ENCODE data around the gene ZBTB3. TPM values are rescaled to one million over a fixed set of nuclear protein-coding genes. Genes with fewer than 3 reads are reported as not detected.
"Not testable (repeated sequence)": the region's sequence is repeated elsewhere in the genome, so short reads cannot be mapped to it uniquely, and the experiment has no call there.

ZBTB3 gene
- total RNA-seq, 1 donor from 2014 or later, result 11.7 TPM

DNA sequence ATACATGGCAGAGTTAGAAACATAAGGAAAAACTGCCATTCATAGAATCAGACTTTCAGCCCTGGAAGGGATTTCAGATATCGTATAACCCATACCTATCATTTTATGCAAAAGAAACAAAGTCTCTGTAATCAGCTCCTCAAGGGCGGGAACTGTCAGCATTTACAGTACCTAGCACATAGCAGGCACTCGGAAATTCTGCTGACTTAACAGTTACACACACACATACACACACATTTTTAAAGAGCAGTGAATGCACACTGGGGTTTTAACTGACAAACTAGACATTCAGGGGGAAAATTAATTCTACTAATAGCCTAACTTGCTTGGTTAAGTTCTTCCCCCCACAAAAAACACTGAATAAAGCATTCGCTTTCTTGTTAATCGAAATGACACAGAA, 37.8 kb downstream of the ZBTB3 start:
- no peak for DNase-seq (ENCODE audit: low read depth in 2 of 2)

DNA sequence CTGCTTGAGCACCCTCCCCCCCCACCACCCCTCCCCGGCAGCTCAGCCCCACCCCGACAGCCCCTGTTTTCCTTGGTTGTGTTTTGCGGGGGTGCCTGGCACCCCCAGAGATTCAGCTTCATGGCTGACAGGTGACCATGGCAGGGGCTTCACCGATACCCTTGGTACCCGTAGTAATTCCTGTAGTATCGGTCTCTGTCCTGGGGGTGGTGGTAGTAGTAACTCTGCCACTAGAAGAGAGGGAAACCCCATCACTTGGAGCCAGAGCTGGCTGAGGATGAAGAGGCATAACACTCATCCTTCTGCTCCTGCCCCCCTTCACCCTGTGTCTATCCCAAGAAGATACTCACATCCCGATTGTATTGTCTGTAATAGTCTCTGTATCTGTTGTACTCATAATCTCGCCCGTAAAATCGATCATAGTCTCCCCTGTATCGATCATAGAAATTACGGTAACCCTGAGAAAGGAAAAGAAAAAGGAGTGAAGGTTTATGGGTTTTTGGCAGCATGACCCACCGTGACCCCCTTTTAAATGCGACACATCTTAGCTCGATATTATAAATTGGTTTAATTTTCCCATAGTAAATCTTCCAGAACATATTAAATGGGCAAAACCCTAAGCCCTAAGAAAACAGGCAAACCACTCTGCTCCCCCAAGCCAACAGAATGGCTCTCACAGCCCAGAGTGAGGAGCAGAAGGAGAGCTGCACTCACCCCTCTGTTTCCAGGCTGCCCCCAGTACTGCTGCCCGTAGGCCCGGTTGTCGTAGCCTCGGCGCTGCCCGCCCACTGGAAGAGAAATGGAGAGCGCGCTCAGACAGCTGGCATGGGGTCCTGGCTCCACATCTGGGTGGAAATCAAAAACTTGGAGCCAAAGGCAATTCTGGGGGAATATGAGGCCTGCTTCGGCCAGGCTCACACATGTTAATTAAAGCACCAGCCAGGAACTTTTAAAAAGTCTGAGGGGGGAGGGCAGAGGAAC, 38.5 kb downstream of the ZBTB3 start:
- no peak for DNase-seq (ENCODE audit: low read depth in 2 of 2)

DNA sequence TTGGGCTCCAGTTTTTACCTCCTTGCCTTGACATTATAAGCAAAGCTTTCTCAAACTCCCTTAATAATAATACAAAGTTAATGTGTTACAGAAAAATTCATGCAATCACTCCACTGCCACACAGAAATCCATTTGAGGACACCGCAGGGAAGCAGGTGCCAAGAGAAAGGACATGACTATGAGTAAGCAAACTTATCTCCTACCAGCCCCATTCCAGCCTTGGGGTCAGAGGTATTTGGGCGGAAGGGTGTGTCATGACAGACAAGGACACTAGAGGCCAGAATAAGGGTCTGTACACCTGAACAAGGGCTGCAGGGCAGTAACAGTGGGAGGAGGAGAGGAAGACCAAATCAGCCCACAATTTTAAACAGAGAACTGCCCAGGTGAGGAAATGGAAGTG, 40.6 kb downstream of the ZBTB3 start:
- no peak for DNase-seq (ENCODE audit: low read depth in 2 of 2)

DNA sequence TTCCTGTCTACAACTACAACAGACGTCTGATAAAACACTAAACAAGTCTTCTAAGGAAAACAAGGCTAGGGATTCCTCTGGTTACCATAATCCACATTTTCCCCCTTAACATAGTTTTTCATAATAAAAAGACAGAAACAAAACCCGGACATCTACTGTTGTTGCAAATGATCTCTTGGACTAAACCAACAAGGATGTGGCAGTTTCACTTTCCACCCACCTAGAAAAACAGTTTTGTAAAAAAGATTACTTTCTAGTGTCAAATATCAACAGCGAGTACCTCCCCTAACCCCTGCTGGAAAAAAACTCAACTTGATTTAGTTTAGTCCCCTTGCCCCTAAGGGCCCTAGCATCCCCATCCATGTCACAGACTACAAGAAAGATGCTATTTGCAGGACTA, 41.1 kb downstream of the ZBTB3 start:
- DNase-seq (ENCODE audit: low read depth in 2 of 2), result peak in 1 of 2 donors; percentile 49

DNA sequence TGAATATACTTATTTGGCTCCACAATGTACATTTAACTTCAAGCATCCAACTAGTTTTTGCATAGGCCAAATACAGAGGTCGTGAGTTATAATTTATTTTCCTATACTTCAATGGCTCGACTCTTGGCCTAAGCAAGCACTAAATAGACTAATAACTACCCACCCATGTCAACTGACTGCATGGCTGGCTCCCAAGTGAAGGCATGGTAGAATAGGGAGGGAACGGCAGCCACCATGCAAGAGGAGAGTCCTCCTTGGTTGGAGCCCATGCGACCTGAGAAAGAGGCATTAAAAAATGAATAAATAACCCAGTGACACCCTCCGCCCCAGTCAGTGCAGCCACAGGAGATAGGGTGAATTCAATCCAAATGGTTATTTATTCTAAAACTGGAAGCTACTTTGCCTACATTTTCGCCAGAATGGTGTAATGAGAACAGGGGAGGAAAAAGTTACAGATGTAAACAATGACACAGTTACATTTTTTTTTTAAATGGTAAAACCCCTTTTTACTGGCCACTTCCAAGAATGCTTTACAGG, 41.6 kb downstream of the ZBTB3 start:
- DNase-seq (ENCODE audit: low read depth in 2 of 2), result no peak

DNA sequence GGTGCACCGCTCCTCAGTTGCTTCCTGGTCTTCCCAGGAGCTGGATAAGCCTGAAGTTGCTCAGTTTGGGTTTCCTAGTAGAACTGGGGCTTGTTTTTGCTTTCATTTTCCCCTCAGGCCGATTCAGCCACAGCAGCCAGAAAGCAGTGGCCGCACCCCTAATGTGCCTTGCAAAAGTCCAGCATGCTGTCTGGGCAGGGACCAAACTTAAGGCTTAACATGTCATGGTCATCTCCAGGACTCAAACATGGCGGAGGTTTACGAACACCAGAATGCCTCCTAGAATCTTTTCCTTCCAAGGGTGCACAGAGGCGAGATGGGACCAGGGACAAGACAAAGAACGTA, 44.0 kb downstream of the ZBTB3 start:
- peak; percentile 51 to 61 for DNase-seq (ENCODE audit: low read depth in 2 of 2)

DNA sequence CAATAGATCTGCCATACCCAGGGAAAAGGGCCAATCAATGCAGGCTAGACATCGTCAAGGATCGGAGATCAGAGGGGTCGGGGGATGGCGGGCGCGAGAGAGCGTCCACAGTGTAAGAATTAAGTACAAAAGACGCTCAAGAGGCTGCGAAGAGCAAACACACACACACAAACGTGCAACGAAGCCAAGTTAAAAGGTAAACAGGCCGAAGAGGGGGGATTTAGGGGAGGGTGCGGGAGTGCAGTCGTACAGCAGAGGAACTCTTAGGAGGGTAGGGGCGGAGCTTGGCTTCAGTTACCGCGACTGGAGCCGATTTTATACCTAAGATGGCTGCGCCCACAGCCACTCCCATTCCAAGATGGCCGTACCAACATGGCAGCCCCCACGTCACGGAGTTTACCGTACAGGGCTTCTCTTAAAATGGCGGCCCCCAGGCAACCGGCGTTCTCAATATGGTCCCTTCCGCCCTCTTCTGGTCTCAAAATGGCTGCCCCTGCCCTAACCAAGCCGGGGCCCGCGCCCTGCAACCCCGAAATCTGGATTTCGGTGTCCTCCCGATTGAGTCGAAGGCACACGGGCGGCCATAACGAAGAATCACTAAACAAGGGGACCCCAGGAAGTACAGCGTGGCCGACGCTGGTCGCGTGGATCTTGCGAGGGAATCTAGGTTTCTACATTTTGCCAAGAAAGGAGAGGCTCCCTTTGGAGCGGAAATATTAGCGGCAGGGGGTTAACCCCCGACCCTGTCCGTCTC, 44.5 kb downstream of the ZBTB3 start:
- peak; percentile 98 for DNase-seq (ENCODE audit: low read depth in 2 of 2)

DNA sequence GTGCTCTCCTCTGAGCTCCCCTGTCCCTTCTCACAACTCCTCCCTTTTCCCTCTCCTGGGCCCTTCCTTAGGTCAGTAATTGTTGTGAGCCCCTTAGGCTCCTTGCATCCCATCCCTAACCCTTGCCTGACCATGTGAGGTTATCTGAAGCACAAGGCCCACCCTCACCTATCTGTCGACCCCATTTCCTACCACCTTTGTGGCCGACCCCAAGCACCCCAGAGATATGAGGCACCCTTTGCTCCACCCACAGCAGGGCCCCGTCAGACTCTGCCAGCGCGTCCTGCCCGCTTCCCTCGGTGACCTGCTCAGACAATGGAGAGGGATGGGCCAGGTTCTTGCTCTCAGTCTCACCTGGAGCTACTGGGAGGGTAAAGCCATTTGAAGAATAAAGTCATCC, 45.2 kb downstream of the ZBTB3 start:
- peak in 1 of 2 donors; percentile 15 for DNase-seq (ENCODE audit: low read depth in 2 of 2)

DNA sequence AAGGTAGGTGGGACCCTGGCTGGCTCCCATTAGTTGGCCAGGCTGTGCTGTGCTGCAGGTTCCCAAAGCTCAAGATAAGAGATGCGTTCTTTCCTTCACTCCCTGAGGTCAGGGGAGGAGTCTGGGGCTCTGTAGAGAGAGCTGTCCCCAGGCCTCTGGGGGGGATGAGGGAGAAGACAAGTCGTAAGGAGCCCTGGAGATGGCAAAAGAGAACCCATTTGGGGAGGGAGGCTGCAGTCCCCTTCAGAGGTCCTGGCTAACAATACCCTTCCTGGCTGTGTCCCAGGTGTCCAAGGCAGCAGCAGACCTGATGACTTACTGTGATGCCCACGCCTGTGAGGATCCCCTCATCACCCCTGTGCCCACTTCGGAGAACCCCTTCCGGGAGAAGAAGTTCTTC, 45.6 kb downstream of the ZBTB3 start:
- DNase-seq (ENCODE audit: low read depth in 2 of 2), result no peak

DNA sequence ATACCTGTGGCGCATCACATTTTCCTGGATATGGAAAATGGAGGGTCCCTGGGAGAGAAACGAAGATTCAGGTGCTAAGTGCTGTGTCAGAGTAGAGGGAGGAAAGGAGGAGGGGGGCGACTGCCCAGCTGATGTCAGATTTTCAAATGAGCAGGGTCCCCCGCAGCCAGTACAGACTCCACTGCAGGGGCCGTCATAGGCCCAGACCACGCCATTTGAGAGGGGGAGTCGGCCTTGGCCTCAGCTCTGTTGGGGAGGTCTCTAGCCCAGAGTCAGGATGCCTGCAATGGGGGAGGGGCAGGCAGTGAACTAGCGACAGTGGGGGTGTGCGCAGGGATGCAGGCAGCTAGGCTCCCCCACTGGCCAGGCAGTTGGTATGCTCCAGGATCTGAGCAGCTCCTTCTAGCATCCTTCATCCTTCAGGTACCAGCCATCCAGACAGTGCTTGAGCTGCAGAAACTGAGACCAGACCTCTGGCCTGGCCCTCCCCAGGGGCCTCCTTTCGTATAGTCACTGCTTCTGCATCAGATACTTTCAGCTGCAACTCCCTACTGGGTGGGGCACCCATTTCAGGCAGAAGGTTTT, 46.6 kb downstream of the ZBTB3 start, which contains the start of the genes BSCL2 and GNG3:
Gene BSCL2, minus strand, starts transcription at position 148 of the 585 bp plus-strand sequence. CDS start 229 bp downstream, outside the sequence.
Gene GNG3, plus strand, starts transcription at position 400 of the 585 bp plus-strand sequence. CDS start 620 bp downstream, outside the sequence.
- DNase-seq (ENCODE audit: low read depth in 2 of 2), result no peak

DNA sequence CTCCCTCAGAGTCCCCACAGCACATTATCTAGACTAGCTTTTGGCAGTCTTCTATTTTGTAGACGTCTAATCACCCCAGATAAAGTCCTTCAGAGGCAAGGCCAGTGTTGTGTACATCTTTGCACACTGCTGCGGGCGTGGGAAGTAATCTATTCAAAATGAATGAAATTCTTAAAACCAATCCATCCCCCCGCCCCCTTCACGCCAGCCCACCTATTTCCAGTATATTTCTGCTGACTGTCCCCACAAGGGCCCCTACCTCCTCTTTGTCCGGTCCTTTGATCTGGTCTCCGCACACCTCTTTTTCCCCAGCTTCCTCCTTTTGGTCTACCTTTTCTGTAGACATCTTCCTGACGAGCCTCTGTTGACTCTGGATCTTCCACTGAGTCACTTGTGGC, 47.1 kb downstream of the ZBTB3 start:
- DNase-seq (ENCODE audit: low read depth in 2 of 2), result no peak

DNA sequence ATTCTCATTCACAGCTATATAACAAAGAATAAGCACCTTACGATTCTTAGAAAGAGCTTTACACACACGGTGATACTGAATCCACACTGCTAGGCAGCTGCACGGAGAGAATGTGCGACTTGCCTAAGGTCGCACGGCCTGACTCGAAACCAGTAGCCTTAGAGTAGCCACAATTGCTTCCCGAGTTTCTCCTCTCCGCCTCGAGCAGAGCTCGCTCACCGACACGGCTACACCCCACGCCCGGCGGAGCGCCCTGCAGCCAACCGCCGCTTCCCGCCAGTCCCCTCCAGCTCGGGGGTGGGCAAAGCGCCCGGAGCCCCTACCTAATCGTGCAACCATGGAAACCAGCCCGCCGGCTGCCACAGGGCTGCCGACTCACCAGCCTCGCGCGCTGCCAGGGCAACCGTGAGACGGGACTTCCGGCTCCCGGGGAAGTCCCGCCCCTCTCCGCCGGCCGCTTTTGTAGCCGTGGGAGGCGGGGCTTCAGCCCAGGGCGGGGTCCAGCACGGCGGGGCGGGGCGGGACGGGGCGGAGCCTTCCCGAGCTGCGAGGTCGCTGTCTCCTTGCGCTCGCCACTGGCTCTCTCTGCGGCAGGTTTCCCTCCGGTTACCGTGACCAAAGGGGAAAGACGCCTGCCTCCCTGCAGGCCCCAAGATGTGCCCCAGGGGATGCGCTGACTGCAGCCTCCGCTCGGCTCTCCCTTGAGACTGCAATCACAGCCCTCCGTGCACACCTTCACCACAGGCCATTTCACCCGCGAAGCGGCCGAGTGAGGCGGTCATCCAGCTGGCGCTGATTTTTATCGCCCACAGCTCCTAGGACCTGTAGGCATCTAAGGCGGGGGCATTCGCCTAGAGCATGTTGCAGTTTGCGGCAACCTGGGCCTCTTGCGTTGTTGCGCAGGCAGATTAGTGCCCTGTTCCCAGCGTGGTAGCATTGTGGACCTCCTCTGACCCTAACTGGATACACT, 47.8 kb downstream of the ZBTB3 start:
- peak; percentile 95 to 96 for DNase-seq (ENCODE audit: low read depth in 2 of 2)

DNA sequence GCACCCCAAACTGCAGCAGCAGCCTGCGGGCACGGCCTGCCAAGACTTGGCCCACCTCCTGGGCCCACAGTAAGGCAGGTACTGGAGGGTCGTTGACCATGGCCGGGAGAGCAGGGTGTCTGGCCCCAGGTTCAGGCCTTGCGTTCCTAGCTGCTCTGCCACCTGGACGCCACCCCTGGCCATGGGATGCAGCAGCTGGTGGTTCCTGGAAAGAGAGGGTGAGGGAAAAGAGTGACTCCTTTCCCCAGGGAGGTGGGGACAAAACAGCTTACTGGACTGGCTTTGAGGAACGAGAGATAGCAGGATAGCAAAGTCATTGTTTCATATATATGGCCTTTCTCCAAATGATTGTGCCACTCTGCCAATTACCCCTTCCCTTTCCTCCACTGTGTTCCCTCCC, 48.5 kb downstream of the ZBTB3 start:
- peak; percentile 9 to 31 for DNase-seq (ENCODE audit: low read depth in 2 of 2)

DNA sequence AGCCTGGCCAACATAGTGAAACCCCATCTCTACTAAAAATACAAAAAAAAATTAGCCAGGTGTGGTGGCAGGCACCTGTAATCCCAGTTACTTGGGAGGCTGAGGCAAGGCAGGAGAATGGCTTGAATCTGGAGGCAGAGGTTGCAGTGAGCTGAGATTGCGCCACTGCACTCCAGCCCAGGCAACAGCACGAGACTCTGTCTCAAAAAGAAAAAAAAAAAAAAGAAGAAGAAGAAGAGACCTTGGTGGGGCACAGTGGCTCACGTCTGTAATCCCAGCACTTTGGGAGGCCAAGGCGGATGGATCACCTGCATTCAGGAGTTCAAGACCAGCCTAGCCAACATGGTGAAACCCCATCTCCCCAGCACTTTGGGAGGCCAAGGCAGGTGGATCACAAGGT, 50.0 kb downstream of the ZBTB3 start:
- not testable (repeated sequence) for DNase-seq (ENCODE audit: low read depth in 2 of 2)

DNA sequence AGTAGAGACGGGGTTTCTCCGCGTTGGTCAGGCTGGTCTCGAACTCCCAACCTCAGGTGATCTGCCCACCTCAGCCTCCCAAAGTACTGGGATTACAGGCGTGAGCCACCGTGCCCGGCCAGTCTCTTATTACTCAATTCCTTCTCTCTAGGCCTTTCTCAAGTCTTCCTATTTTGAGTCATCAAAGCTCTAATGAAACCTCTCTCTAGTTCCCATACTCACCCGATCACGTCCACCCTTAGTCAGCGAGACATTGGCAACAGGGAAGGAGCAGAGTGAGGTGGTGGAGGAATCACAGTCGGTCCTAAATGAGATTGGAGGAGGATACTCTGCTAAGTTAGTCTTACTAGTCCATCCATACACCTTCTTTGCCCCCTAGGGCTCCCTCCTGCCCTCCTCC, 51.7 kb downstream of the ZBTB3 start:
- no peak for DNase-seq (ENCODE audit: low read depth in 2 of 2)

Other genes with a start within 250 kb of the ZBTB3 start
- gene AHNAK, start 207.4 kb downstream of the ZBTB3 start, total RNA-seq, result 214 and 215 TPM in 2 replicates
- gene EEF1G, start 180.3 kb downstream of the ZBTB3 start, total RNA-seq, result 1,150 and 1,533 TPM in 2 replicates
- gene TUT1, start 162.6 kb downstream of the ZBTB3 start, total RNA-seq, result 7.6 and 14.5 TPM in 2 replicates
- 147 and 148 TPM in 2 replicates for gene MTA2, start 152.3 kb downstream of the ZBTB3 start, total RNA-seq
- 19.0 and 25.2 TPM in 2 replicates for gene EML3, start 141.4 kb downstream of the ZBTB3 start, total RNA-seq
- 2.4 and 3.3 TPM in 2 replicates for gene ROM1, start 140.9 kb downstream of the ZBTB3 start, total RNA-seq
- 12.0 and 15.1 TPM in 2 replicates for gene B3GAT3, start 132.2 kb downstream of the ZBTB3 start, total RNA-seq
- 170 and 189 TPM in 2 replicates for gene GANAB, start 107.5 kb downstream of the ZBTB3 start, total RNA-seq
- 13.5 and 19.6 TPM in 2 replicates for gene INTS5, start 100.9 kb downstream of the ZBTB3 start, total RNA-seq
- gene C11orf98, start 89.0 kb downstream of the ZBTB3 start, total RNA-seq, result 25.5 and 37.5 TPM in 2 replicates
- 4.8 and 6.3 TPM in 2 replicates for gene CSKMT, start 88.8 kb downstream of the ZBTB3 start, total RNA-seq
- 8.3 and 9.9 TPM in 2 replicates for gene UQCC3, start 82.5 kb downstream of the ZBTB3 start, total RNA-seq
- 1.5 and 1.6 TPM in 2 replicates for gene LBHD1, start 81.9 kb downstream of the ZBTB3 start, total RNA-seq
- 126 and 131 TPM in 2 replicates for gene UBXN1, start 75.1 kb downstream of the ZBTB3 start, total RNA-seq
- gene LRRN4CL, start 64.6 kb downstream of the ZBTB3 start, total RNA-seq, result 0.22 and 0.60 TPM in 2 replicates
- 17.7 and 26.4 TPM in 2 replicates for gene BSCL2, start 46.7 kb downstream of the ZBTB3 start, total RNA-seq
- gene GNG3, start 46.5 kb downstream of the ZBTB3 start, total RNA-seq, result not detected in 2 replicates
- 7.0 and 9.7 TPM in 2 replicates for gene HNRNPUL2, start 26.7 kb downstream of the ZBTB3 start, total RNA-seq
- gene TTC9C, start 25.7 kb downstream of the ZBTB3 start, total RNA-seq, result 23.4 and 24.6 TPM in 2 replicates
- gene POLR2G, start 7.4 kb upstream of the ZBTB3 start, total RNA-seq, result 58.0 and 60.7 TPM in 2 replicates
- gene TAF6L, start 17.2 kb upstream of the ZBTB3 start, total RNA-seq, result 19.8 and 31.9 TPM in 2 replicates
- 20.3 and 39.3 TPM in 2 replicates for gene TMEM179B, start 33.2 kb upstream of the ZBTB3 start, total RNA-seq
- 8.7 and 13.5 TPM in 2 replicates for gene TMEM223, start 37.8 kb upstream of the ZBTB3 start, total RNA-seq
- 7.6 and 12.3 TPM in 2 replicates for gene NXF1, start 51.3 kb upstream of the ZBTB3 start, total RNA-seq
- 29.4 and 33.3 TPM in 2 replicates for gene STX5, start 77.9 kb upstream of the ZBTB3 start, total RNA-seq
- not detected in 2 replicates for gene TEX54, start 78.7 kb upstream of the ZBTB3 start, total RNA-seq
- gene WDR74, start 85.4 kb upstream of the ZBTB3 start, total RNA-seq, result 75.4 and 81.7 TPM in 2 replicates
- gene SLC3A2, start 126.7 kb upstream of the ZBTB3 start, total RNA-seq, result 57.9 and 59.9 TPM in 2 replicates
- not detected in 2 replicates for gene CHRM1, start 167.2 kb upstream of the ZBTB3 start, total RNA-seq
- not detected in 2 replicates for gene SLC22A6, start 230.8 kb upstream of the ZBTB3 start, total RNA-seq

All from lung microvascular endothelial cell (primary cell).